Common myeloid progenitor, CD34-positive (primary cell): Measurements from ENCODE around the gene SLX4IP.

ENCODE experiments used
- CTCF ChIA-PET: fragments of 350-600 bp; sonication (Branson Sonifier 250); formaldehyde crosslinking; loops from one replicate; lab custom pipeline; 2021; ENCODE audit warnings: antibody characterized with exemption; lab: Charles Lee
- POLR2A ChIA-PET: fragments of 350-600 bp; sonication (Branson Sonifier 250); formaldehyde crosslinking; loops from one replicate; lab custom pipeline; 2021; ENCODE audit warnings: antibody characterized with exemption; lab: Charles Lee
- DNase-seq, 3 donors: peaks; one replicate each; pipeline versions ENCODE4 v3.0.0 to v3.0.0-alpha.2; 2013
- H3K27ac ChIP-seq, 2 experiments: 1 replicate in 1 of 2; 2 replicates in 1 of 2; pipeline ENCODE4 v1.7.0; 2013; ENCODE audit warnings: inconsistent platforms in 2 of 2, low read length in 2 of 2, mild to moderate bottlenecking in 2 of 2, low read depth in 1 of 2, moderate library complexity in 1 of 2; ENCODE audit not compliant: severe bottlenecking in 2 of 2, insufficient read depth in 1 of 2, poor library complexity in 1 of 2
- H3K27me3 ChIP-seq, 5 experiments: replicated peaks in 2 of 5; 1 replicate in 3 of 5; 2 replicates in 2 of 5; pipeline versions ENCODE4 v1.6.1 to v1.7.0; 2013; ENCODE audit warnings: low read length in 4 of 5, mild to moderate bottlenecking in 2 of 5, moderate library complexity in 2 of 5, inconsistent platforms in 1 of 5; ENCODE audit not compliant: insufficient read depth in 5 of 5, control insufficient read depth in 4 of 5
- H3K36me3 ChIP-seq, 4 experiments: 1 replicate in 2 of 4; 2 replicates in 2 of 4; pipeline versions ENCODE4 v1.6.1 to v1.7.0; 2013; ENCODE audit warnings: low read length in 3 of 4, control low read depth in 1 of 4, mild to moderate bottlenecking in 1 of 4; ENCODE audit not compliant: control insufficient read depth in 4 of 4, insufficient read depth in 4 of 4
- H3K4me1 ChIP-seq, 4 experiments: 1 replicate in 3 of 4; 2 replicates in 1 of 4; pipeline versions ENCODE4 v1.6.1 to v1.7.1; 2013; ENCODE audit warnings: low read length in 3 of 4, mild to moderate bottlenecking in 3 of 4, control low read depth in 1 of 4, inconsistent platforms in 1 of 4, moderate library complexity in 1 of 4; ENCODE audit not compliant: control insufficient read depth in 4 of 4, insufficient read depth in 4 of 4; ENCODE audit errors: control extremely low read depth in 1 of 4
- H3K4me3 ChIP-seq, 7 experiments: 1 replicate in 4 of 7; 2 replicates in 3 of 7; pipeline versions ENCODE4 v1.5.1 to v1.7.0; 2013; ENCODE audit warnings: mild to moderate bottlenecking in 7 of 7, low read length in 6 of 7, moderate library complexity in 6 of 7, inconsistent platforms in 2 of 7, low read depth in 2 of 7, control low read depth in 1 of 7; ENCODE audit not compliant: insufficient read depth in 4 of 7, control insufficient read depth in 1 of 7; ENCODE audit errors: extremely low read depth in 1 of 7
- H3K9me3 ChIP-seq, 5 experiments: 1 replicate in 4 of 5; 2 replicates in 1 of 5; pipeline versions ENCODE4 v1.6.1 to v1.7.1; 2013; ENCODE audit warnings: low read length in 4 of 5, mild to moderate bottlenecking in 2 of 5, inconsistent platforms in 1 of 5, low read depth in 1 of 5, moderate library complexity in 1 of 5; ENCODE audit not compliant: control insufficient read depth in 4 of 5, insufficient read depth in 2 of 5; ENCODE audit errors: control extremely low read depth in 1 of 5
- WGBS: methylation state at CpG from one replicate; pipeline ENCODE4 v1.1.5; 2013; ENCODE audit not compliant: insufficient coverage; 5-methylcytosine and 5-hydroxymethylcytosine counted together

The SLX4IP gene

GRCh38 chr20:10553326-10553984 is 118.3 kb downstream of the SLX4IP start:
- Histone ChIP-seq H3K27me3 (no peaks in the 10 kb centered on the region), H3K27ac (no peak overlapping the region), H3K36me3 (peaks cover 0 to 10% (median 1%) of the 10 kb centered on the region in 4 experiments), H3K9me3 (no peaks in the 10 kb centered on the region), H3K4me3 (no peak overlapping the region), H3K4me1 (peaks cover 9 to 41% (median 24%) of the 10 kb centered on the region in 4 experiments)
- peak; percentile 62 to 78 (median 75) for DNase-seq
- ChIA-PET POLR2A (no interaction called here), CTCF (interaction anchor here (0.6 to 1.8 kb wide), 10 partner anchors 10 to 652 kb away, joined by 3 to 8 read pairs (median 3); no protein-coding TSS in a partner anchor)
- 36% methylated on average over 3 of the region's 5 CpGs for WGBS

- H3K36me3 ChIP-seq = peaks cover 0 to 10% (median 1%) of the 10 kb centered on the region in 4 experiments
- DNase-seq = no peak
- no peaks in the 10 kb centered on the region for H3K9me3 ChIP-seq
- H3K4me1 ChIP-seq = peaks cover 9 to 36% (median 23%) of the 10 kb centered on the region in 4 experiments
- no CpG with 5 or more reads among the region's 2 CpGs for WGBS
- no peak overlapping the region for H3K4me3 ChIP-seq
- ChIA-PET POLR2A (no interaction called here), CTCF (no interaction called here)
- no peak overlapping the region for H3K27ac ChIP-seq
- H3K27me3 ChIP-seq = no peaks in the 10 kb centered on the region
Measured at GRCh38 chr20:10554285-10554684, 119.2 kb downstream of the SLX4IP start.

- no peak for DNase-seq
- ChIA-PET POLR2A (no interaction called here), CTCF (no interaction called here)
- Histone ChIP-seq H3K27me3 (no peaks in the 10 kb centered on the region), H3K27ac (no peak overlapping the region), H3K4me1 (peaks cover 2 to 25% (median 15%) of the 10 kb centered on the region in 4 experiments), H3K36me3 (peaks cover 0 to 10% (median 1%) of the 10 kb centered on the region in 4 experiments), H3K4me3 (no peak overlapping the region), H3K9me3 (no peaks in the 10 kb centered on the region)
- WGBS = 100% methylated on average over 1 of the region's 3 CpGs
Measured at GRCh38 chr20:10555393-10555792, 120.3 kb downstream of the SLX4IP start.

- ChIA-PET POLR2A (no interaction called here), CTCF (interaction anchor here (1.2 kb wide), 1 partner anchor 79 kb away, joined by 3 read pairs; no protein-coding TSS in a partner anchor)
- H3K9me3 ChIP-seq = no peaks in the 10 kb centered on the region
- peaks cover 0 to 10% (median 1%) of the 10 kb centered on the region in 4 experiments for H3K36me3 ChIP-seq
- H3K27ac ChIP-seq = no peak overlapping the region
- WGBS = no CpG with 5 or more reads among the region's 5 CpGs
- no peak overlapping the region for H3K4me3 ChIP-seq
- H3K4me1 ChIP-seq = peaks cover 0 to 20% (median 12%) of the 10 kb centered on the region in 4 experiments
- H3K27me3 ChIP-seq = no peaks in the 10 kb centered on the region
- no peak for DNase-seq
Measured at GRCh38 chr20:10555865-10556308, 120.8 kb downstream of the SLX4IP start.

GRCh38 chr20:10556519-10557083 is 121.5 kb downstream of the SLX4IP start:
- ChIA-PET CTCF (interaction anchor here (1.0 to 1.8 kb wide), 3 partner anchors 80 to 649 kb away, joined by 3 to 5 read pairs (median 3); no protein-coding TSS in a partner anchor), POLR2A (no interaction called here)
- Histone ChIP-seq H3K4me1 (peaks cover 0 to 13% (median 10%) of the 10 kb centered on the region in 4 experiments), H3K27ac (no peak overlapping the region), H3K36me3 (peaks cover 0 to 10% (median 3%) of the 10 kb centered on the region in 4 experiments), H3K27me3 (no peaks in the 10 kb centered on the region), H3K9me3 (peaks cover 0 to 1% (median 0%) of the 10 kb centered on the region in 5 experiments), H3K4me3 (no peak overlapping the region)
- no peak for DNase-seq
- WGBS = 97% methylated on average over 2 of the region's 2 CpGs

GRCh38 chr20:10557685-10558084 is 122.6 kb downstream of the SLX4IP start:
- POLR2A ChIA-PET = interaction anchor here (0.6 kb wide), 1 partner anchor 115 kb away, joined by 3 read pairs; no protein-coding TSS in a partner anchor
- H3K4me1 ChIP-seq = peaks cover 0 to 2% (median under 1%) of the 10 kb centered on the region in 4 experiments
- CTCF ChIA-PET = interaction anchor here (1.0 to 1.8 kb wide), 2 partner anchors 278 to 648 kb away, joined by 3 to 5 read pairs; no protein-coding TSS in a partner anchor

More at GRCh38 chr20:10557685-10558084, 122.6 kb downstream of the SLX4IP start:
- no peaks in the 10 kb centered on the region for H3K27me3 ChIP-seq
- H3K36me3 ChIP-seq = peaks cover 0 to 11% (median 7%) of the 10 kb centered on the region in 4 experiments
- no peak overlapping the region for H3K27ac ChIP-seq
- 93% methylated on average over 6 of the region's 6 CpGs for WGBS
- DNase-seq = no peak
- peaks cover 0 to 7% (median 0%) of the 10 kb centered on the region in 5 experiments for H3K9me3 ChIP-seq
- no peak overlapping the region for H3K4me3 ChIP-seq
